Panc1 (cell line): ENCODE data around the gene LONP1. TPM values are rescaled to one million over a fixed set of nuclear protein-coding genes. Genes with fewer than 3 reads are reported as not detected.

Experiments
- ATAC-seq: fragments of 200-7000 bp; cut with Tn5 transposase; 2 replicates; pipeline ENCODE4 v1.9.1; 2020; ENCODE audit warnings: mild to moderate bottlenecking, moderate library complexity
- BruUV-seq: library from RNA; stranded (reverse); fragments of 400-500 nt; replicated peaks from 2 replicates; lab custom pipeline; 2021; lab: Mats Ljungman, UMichigan
- CTCF ChIA-PET: fragments of 300-600 bp; sonication (Branson Sonifier 250); formaldehyde crosslinking; loops from one replicate; lab custom pipeline; 2022; ENCODE audit warnings: antibody characterized with exemption; lab: Charles Lee
- POLR2A ChIA-PET: fragments of 300-600 bp; sonication (Branson Sonifier 250); formaldehyde crosslinking; loops from one replicate; lab custom pipeline; 2022; ENCODE audit warnings: antibody characterized with exemption; lab: Charles Lee
- DNase-seq: peaks from one replicate; pipeline ENCODE4 v3.0.0-alpha.2; 2010; ENCODE audit warnings: low read depth, low spot score
- H3K27ac ChIP-seq: 2 replicates; pipeline ENCODE4 v1.5.1; 2011; ENCODE audit warnings: mild to moderate bottlenecking, low read length, inconsistent platforms
- H3K27me3 ChIP-seq: fragments of 200-500 bp; sonication (Bioruptor generic); 2 replicates; pipeline ENCODE4 v1.6.0; 2014; ENCODE audit warnings: low read length, inconsistent platforms; ENCODE audit not compliant: control insufficient read depth, insufficient read depth
- H3K36me3 ChIP-seq: fragments of 200-500 bp; sonication (Bioruptor generic); 2 replicates; pipeline ENCODE4 v1.5.1; 2014; ENCODE audit warnings: inconsistent platforms, mild to moderate bottlenecking, low read length, moderate library complexity; ENCODE audit not compliant: control insufficient read depth, insufficient read depth
- H3K4me1 ChIP-seq: 2 replicates; pipeline ENCODE4 v1.5.1; 2011; ENCODE audit warnings: inconsistent platforms, mild to moderate bottlenecking, low read length, moderate library complexity; ENCODE audit not compliant: control insufficient read depth, insufficient read depth
- H3K4me3 ChIP-seq, 2 experiments: 2 replicates each; pipeline ENCODE4 v1.5.1; 2011 to 2012; ENCODE audit warnings: low read depth in 2 of 2, low read length in 2 of 2, mild to moderate bottlenecking in 2 of 2, inconsistent platforms in 1 of 2, moderate library complexity in 1 of 2
- H3K9me3 ChIP-seq: fragments of 200-500 bp; sonication (Bioruptor generic); 2 replicates; pipeline ENCODE4 v1.5.1; 2014; ENCODE audit warnings: low read depth, mild to moderate bottlenecking, inconsistent platforms, low read length, moderate library complexity; ENCODE audit not compliant: control insufficient read depth, insufficient read depth
- CTCF ChIP-seq: fragments of 450-650 bp; IDR thresholded peaks from 2 replicates; pipeline ENCODE4 v1.5.1; 2017; ENCODE audit warnings: mild to moderate bottlenecking
- POLR2AphosphoS5 ChIP-seq: IDR thresholded peaks from 2 replicates; pipeline ENCODE4 v1.6.1; 2012; ENCODE audit warnings: mild to moderate bottlenecking, low read depth, low read length, moderate library complexity
- REST ChIP-seq, 2 experiments: IDR thresholded peaks; 2 replicates each; pipeline ENCODE4 v1.6.1; 2011 to 2012; ENCODE audit warnings: low read depth in 2 of 2, control low read depth in 1 of 2, low read length in 1 of 2, mild to moderate bottlenecking in 1 of 2, moderate library complexity in 1 of 2; ENCODE audit not compliant: insufficient read depth in 1 of 2
- SIN3A ChIP-seq: IDR thresholded peaks from 2 replicates; pipeline ENCODE4 v1.6.1; 2012; ENCODE audit warnings: low read depth, mild to moderate bottlenecking, low read length, moderate library complexity, borderline replicate concordance; ENCODE audit not compliant: insufficient read depth
- TCF7L2 ChIP-seq: IDR thresholded peaks from 2 replicates; pipeline ENCODE4 v1.6.1; 2011; ENCODE audit warnings: mild to moderate bottlenecking, low read depth, low read length, inconsistent platforms
- in situ Hi-C: cut with HindIII; loops from 2 replicates; pipeline ENCODE4 v1.10.0; 2016; ENCODE audit warnings: low sequenced_read_pairs, low pct_unique_long_range_greater_than_20kb
- intact Hi-C: fragments of 100-400 bp; cut with micrococcal nuclease; formaldehyde crosslinking; loops from one replicate; pipeline ENCODE4 v1.10.0; 2022; ENCODE audit not compliant: unreplicated experiment
- total RNA-seq: library from RNA; stranded (reverse); gene quantifications from one replicate; pipeline ENCODE4 v1.2.1, GENCODE V29; 2021; ENCODE audit not compliant: unreplicated experiment

Gene LONP1
- total RNA-seq, 1 experiment from 2014 or later = 93.0 TPM

DNA sequence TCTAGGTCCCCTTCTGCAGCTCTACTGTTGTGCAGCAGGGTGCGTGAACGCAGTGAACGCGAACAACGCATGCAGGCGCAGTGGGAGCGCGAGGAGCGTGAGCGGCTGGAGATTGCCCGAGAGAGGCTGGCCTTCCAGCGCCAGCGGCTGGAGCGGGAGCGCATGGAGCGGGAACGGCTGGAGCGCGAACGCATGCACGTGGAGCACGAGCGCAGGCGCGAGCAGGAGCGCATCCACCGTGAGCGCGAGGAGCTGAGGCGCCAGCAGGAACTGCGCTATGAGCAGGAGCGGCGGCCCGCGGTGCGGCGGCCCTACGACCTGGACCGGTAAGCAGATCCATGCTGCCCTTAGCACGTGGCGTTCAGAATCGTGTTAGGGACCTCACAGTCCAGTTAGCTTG, 58.5 kb downstream of the LONP1 start:
- H3K4me1 ChIP-seq = no peaks in the 10 kb centered on the region
- TF ChIP-seq REST (IDR thresholded peaks at IDR 0.05; ENCODE audit: insufficient read depth in 1 of 2, low read depth in 2 of 2, low read length in 1 of 2) = no peak
- no peak for TF ChIP-seq CTCF
- no peak for TF ChIP-seq TCF7L2
- TF ChIP-seq POLR2AphosphoS5 = no peak
- no peak for TF ChIP-seq SIN3A

GRCh38 chr19:5655412-5655811, 64.5 kb downstream of the LONP1 start:
- BruUV-seq = no TSS peak
- H3K36me3 ChIP-seq = peaks cover 12% of the 10 kb centered on the region

More for the DNA sequence above, 58.5 kb downstream of the LONP1 start:
- H3K4me3 ChIP-seq = no peak overlapping the region
- intact Hi-C loops (no loop called here), in situ Hi-C loops (no loop called here)
- ChIA-PET CTCF (no interaction called here), POLR2A (no interaction called here)
- BruUV-seq = no TSS peak
- H3K36me3 ChIP-seq = peaks cover 15% of the 10 kb centered on the region
- H3K27me3 ChIP-seq = no peaks in the 10 kb centered on the region
- no peak for ATAC-seq
- no peak for DNase-seq
- H3K9me3 ChIP-seq = no peaks in the 10 kb centered on the region
- H3K27ac ChIP-seq = no peak overlapping the region

More at GRCh38 chr19:5655412-5655811, 64.5 kb downstream of the LONP1 start:
- ChIA-PET POLR2A (no interaction called here), CTCF (no interaction called here)
- H3K27ac ChIP-seq = no peak overlapping the region
- TF ChIP-seq POLR2AphosphoS5 (no peak), REST (IDR thresholded peaks at IDR 0.05; ENCODE audit: insufficient read depth in 1 of 2, low read depth in 2 of 2, low read length in 1 of 2) (no peak), TCF7L2 (no peak), CTCF (no peak), SIN3A (no peak)
- no peaks in the 10 kb centered on the region for H3K4me1 ChIP-seq
- DNase-seq (no peak), ATAC-seq (no peak)
- intact Hi-C loops = no loop called here
- in situ Hi-C loops = no loop called here
- H3K4me3 ChIP-seq = no peak overlapping the region
- H3K27me3 ChIP-seq = no peaks in the 10 kb centered on the region
- H3K9me3 ChIP-seq = no peaks in the 10 kb centered on the region
